ENCODE results near the gene HMGB3.

GRCh38 chrX:150972450-150972849, 10.7 kb upstream of the HMGB3 start:
- TF ChIP-seq CTCF (IDR thresholded peaks at IDR 0.05) = no peak
- no peak for TF ChIP-seq POLR2AphosphoS5 (IDR thresholded peaks at IDR 0.05; ENCODE audit: insufficient read depth in 1 of 2, low read depth in 1 of 2)

Measured in vagina (tissue), 2 donors.